ENCODE results near the gene AKIRIN2. TPM values are rescaled to one million over a fixed set of nuclear protein-coding genes. Genes with fewer than 3 reads are reported as not detected.

The AKIRIN2 gene
- total RNA-seq, 1 experiment from 2014 or later = 68.9 TPM

GRCh38 chr6:87675004-87675681 is 26.9 kb downstream of the AKIRIN2 start:
- no peak overlapping the region for H3K27ac ChIP-seq (ENCODE audit: low read depth, low read length, poor library complexity, severe bottlenecking)
- intact Hi-C loops (cut with micrococcal nuclease; ENCODE audit: unreplicated experiment) = no loop called here
- ChIA-PET POLR2A (ENCODE audit: low non-redundant PET) (no interaction called here), CTCF (no interaction called here)
- H3K27me3 ChIP-seq (replicated peaks; ENCODE audit: insufficient read depth, low read depth, low read length, poor library complexity) = no peaks in the 10 kb centered on the region
- H3K9me3 ChIP-seq (ENCODE audit: low read depth, low read length, poor library complexity, severe bottlenecking) = no peaks in the 10 kb centered on the region
- H3K4me3 ChIP-seq (ENCODE audit: low read depth, low read length, poor library complexity, severe bottlenecking) = no peak overlapping the region
- TF ChIP-seq EZH2 (IDR thresholded peaks at IDR 0.05; ENCODE audit: borderline replicate concordance, low read depth, low read length, poor library complexity, severe bottlenecking) = no peak
- TF ChIP-seq, protein P1, sequence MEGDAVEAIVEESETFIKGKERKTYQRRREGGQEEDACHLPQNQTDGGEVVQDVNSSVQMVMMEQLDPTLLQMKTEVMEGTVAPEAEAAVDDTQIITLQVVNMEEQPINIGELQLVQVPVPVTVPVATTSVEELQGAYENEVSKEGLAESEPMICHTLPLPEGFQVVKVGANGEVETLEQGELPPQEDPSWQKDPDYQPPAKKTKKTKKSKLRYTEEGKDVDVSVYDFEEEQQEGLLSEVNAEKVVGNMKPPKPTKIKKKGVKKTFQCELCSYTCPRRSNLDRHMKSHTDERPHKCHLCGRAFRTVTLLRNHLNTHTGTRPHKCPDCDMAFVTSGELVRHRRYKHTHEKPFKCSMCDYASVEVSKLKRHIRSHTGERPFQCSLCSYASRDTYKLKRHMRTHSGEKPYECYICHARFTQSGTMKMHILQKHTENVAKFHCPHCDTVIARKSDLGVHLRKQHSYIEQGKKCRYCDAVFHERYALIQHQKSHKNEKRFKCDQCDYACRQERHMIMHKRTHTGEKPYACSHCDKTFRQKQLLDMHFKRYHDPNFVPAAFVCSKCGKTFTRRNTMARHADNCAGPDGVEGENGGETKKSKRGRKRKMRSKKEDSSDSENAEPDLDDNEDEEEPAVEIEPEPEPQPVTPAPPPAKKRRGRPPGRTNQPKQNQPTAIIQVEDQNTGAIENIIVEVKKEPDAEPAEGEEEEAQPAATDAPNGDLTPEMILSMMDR (conservative IDR thresholded peaks at IDR 0.05; ENCODE audit: low read depth, low read length) = no peak
- peaks cover 64% of the 10 kb centered on the region for H3K36me3 ChIP-seq (ENCODE audit: insufficient read depth, low read length, poor library complexity, severe bottlenecking)
- BruUV-seq (replicated peaks) = TSS peak; percentile 32
- H3K4me1 ChIP-seq (ENCODE audit: insufficient read depth, low read length, poor library complexity, severe bottlenecking) = peaks cover 9% of the 10 kb centered on the region
- no peak for DNase-seq (ENCODE audit: low spot score)

DNA sequence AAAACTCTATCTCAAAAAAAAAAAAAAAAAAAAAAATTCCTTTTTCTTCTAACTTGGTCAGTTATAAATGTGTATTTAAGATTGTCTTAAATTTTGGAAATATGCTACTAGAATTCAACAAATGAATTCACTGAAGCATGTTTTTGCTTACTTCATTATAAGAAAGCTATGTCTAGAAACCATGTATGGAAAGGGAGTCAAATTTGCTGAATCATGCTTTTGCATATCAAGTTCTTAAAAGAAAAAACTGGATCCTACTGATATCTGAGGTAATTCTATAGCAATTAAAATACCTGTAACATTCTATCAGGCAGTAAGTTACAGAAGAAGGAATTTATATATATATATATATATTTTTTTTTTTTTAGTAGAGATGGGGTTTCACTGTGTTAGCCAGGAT is 27.7 kb downstream of the AKIRIN2 start:
- no peak for DNase-seq (ENCODE audit: low spot score)
- TF ChIP-seq EZH2 (IDR thresholded peaks at IDR 0.05; ENCODE audit: borderline replicate concordance, low read depth, low read length, poor library complexity, severe bottlenecking) = no peak
- TF ChIP-seq, protein P1 (conservative IDR thresholded peaks at IDR 0.05; ENCODE audit: low read depth, low read length) = no peak
- CTCF ChIA-PET = no interaction called here
- BruUV-seq (replicated peaks) = no TSS peak
- intact Hi-C loops (cut with micrococcal nuclease; ENCODE audit: unreplicated experiment) = no loop called here
- Histone ChIP-seq H3K36me3 (ENCODE audit: insufficient read depth, low read length, poor library complexity, severe bottlenecking) (peaks cover 56% of the 10 kb centered on the region), H3K9me3 (ENCODE audit: low read depth, low read length, poor library complexity, severe bottlenecking) (no peaks in the 10 kb centered on the region), H3K4me1 (ENCODE audit: insufficient read depth, low read length, poor library complexity, severe bottlenecking) (peaks cover 9% of the 10 kb centered on the region), H3K4me3 (ENCODE audit: low read depth, low read length, poor library complexity, severe bottlenecking) (no peak overlapping the region), H3K27ac (ENCODE audit: low read depth, low read length, poor library complexity, severe bottlenecking) (no peak overlapping the region), H3K27me3 (replicated peaks; ENCODE audit: insufficient read depth, low read depth, low read length, poor library complexity) (no peaks in the 10 kb centered on the region)
- POLR2A ChIA-PET (ENCODE audit: low non-redundant PET) = no interaction called here

GRCh38 chr6:87673237-87673636 is 28.8 kb downstream of the AKIRIN2 start:
- CTCF ChIA-PET = no interaction called here
- BruUV-seq (replicated peaks) = no TSS peak
- peaks cover 52% of the 10 kb centered on the region for H3K36me3 ChIP-seq (ENCODE audit: insufficient read depth, low read length, poor library complexity, severe bottlenecking)
- TF ChIP-seq, protein P1 (conservative IDR thresholded peaks at IDR 0.05; ENCODE audit: low read depth, low read length) = no peak
- no peak for TF ChIP-seq EZH2 (IDR thresholded peaks at IDR 0.05; ENCODE audit: borderline replicate concordance, low read depth, low read length, poor library complexity, severe bottlenecking)
- H3K27ac ChIP-seq (ENCODE audit: low read depth, low read length, poor library complexity, severe bottlenecking) = no peak overlapping the region
- POLR2A ChIA-PET (ENCODE audit: low non-redundant PET) = no interaction called here
- peaks cover 9% of the 10 kb centered on the region for H3K4me1 ChIP-seq (ENCODE audit: insufficient read depth, low read length, poor library complexity, severe bottlenecking)
- no peak overlapping the region for H3K4me3 ChIP-seq (ENCODE audit: low read depth, low read length, poor library complexity, severe bottlenecking)
- intact Hi-C loops (cut with micrococcal nuclease; ENCODE audit: unreplicated experiment) = no loop called here
- no peak for DNase-seq (ENCODE audit: low spot score)
- no peaks in the 10 kb centered on the region for H3K9me3 ChIP-seq (ENCODE audit: low read depth, low read length, poor library complexity, severe bottlenecking)
- H3K27me3 ChIP-seq (replicated peaks; ENCODE audit: insufficient read depth, low read depth, low read length, poor library complexity) = no peaks in the 10 kb centered on the region
